Fibroblast of lung (primary cell): ENCODE results near the gene RPL41. TPM values are rescaled to one million over a fixed set of nuclear protein-coding genes. Genes with fewer than 3 reads are reported as not detected.

Experiments used
- DNase-seq, 2 donors: peaks; one replicate each; pipeline versions ENCODE4 v3.0.0 to v3.0.0-alpha.2; 2010; ENCODE audit warnings: low read depth in 2 of 2
- H2AFZ ChIP-seq: 2 replicates; pipeline ENCODE4 v1.5.1; 2012; ENCODE audit warnings: low read length, control low read depth, inconsistent platforms
- H3K27ac ChIP-seq: 2 replicates; pipeline ENCODE4 v1.5.1; 2011; ENCODE audit warnings: low read length, control low read depth; ENCODE audit not compliant: insufficient read depth
- H3K27me3 ChIP-seq: 2 replicates; pipeline ENCODE4 v1.5.1; 2011; ENCODE audit warnings: mild to moderate bottlenecking, low read length; ENCODE audit not compliant: control insufficient read depth, insufficient read depth
- H3K36me3 ChIP-seq: 2 replicates; pipeline ENCODE4 v1.5.1; 2011; ENCODE audit warnings: low read length; ENCODE audit not compliant: control insufficient read depth, insufficient read depth
- H3K4me1 ChIP-seq: 2 replicates; pipeline ENCODE4 v1.5.1; 2011; ENCODE audit warnings: low read length; ENCODE audit not compliant: control insufficient read depth, insufficient read depth; ENCODE audit errors: extremely low read depth
- H3K4me2 ChIP-seq: 2 replicates; pipeline ENCODE4 v1.5.1; 2011; ENCODE audit warnings: low read length, control low read depth; ENCODE audit not compliant: insufficient read depth; ENCODE audit errors: extremely low read depth
- H3K4me3 ChIP-seq, 4 experiments: fragments of 200-600 bp in 1 of 4; sonication (generic) in 1 of 4; replicated peaks in 1 of 4; 2 replicates each; pipeline ENCODE4 v1.5.1; 2011 to 2016; ENCODE audit warnings: low read length in 4 of 4, low read depth in 3 of 4, mild to moderate bottlenecking in 3 of 4, control low read depth in 2 of 4, inconsistent platforms in 1 of 4, mixed read lengths in 1 of 4; ENCODE audit not compliant: insufficient read depth in 1 of 4; ENCODE audit errors: control extremely low read depth in 1 of 4
- H3K79me2 ChIP-seq: 2 replicates; pipeline ENCODE4 v1.5.1; 2012; ENCODE audit warnings: mild to moderate bottlenecking, low read length, inconsistent platforms; ENCODE audit not compliant: control insufficient read depth, insufficient read depth
- H3K9ac ChIP-seq: 2 replicates; pipeline ENCODE4 v1.5.1; 2011; ENCODE audit warnings: mild to moderate bottlenecking, low read length, control low read depth; ENCODE audit not compliant: insufficient read depth
- H3K9me3 ChIP-seq: 2 replicates; pipeline ENCODE4 v1.5.1; 2012; ENCODE audit warnings: low read depth, low read length; ENCODE audit not compliant: control insufficient read depth, insufficient read depth
- H4K20me1 ChIP-seq: 2 replicates; pipeline ENCODE4 v1.5.1; 2011; ENCODE audit warnings: low read length; ENCODE audit not compliant: control insufficient read depth, insufficient read depth; ENCODE audit errors: extremely low read depth
- CTCF ChIP-seq, 2 donors: IDR thresholded peaks in 1 of 2; conservative IDR thresholded peaks in 1 of 2; 1 replicate in 1 of 2; 2 replicates in 1 of 2; pipeline ENCODE4 v1.5.1; 2011 to 2012; ENCODE audit warnings: low read length in 2 of 2, control low read depth in 1 of 2, inconsistent platforms in 1 of 2, low read depth in 1 of 2, mild to moderate bottlenecking in 1 of 2
- EZH2 ChIP-seq: IDR thresholded peaks from 2 replicates; pipeline ENCODE4 v1.5.1; 2012; ENCODE audit warnings: low read length, control low read depth, mild to moderate bottlenecking; ENCODE audit errors: missing control alignments
- polyA plus RNA-seq, 2 donors: library from polyadenylated mRNA; depleted of rRNA in 1 of 2; stranded (reverse) in 1 of 2; unstranded in 1 of 2; fragments of >200 nt; gene quantifications; 2 replicates each; pipeline ENCODE4 v1.2.1, GENCODE V29; 2011 to 2012; ENCODE audit warnings: missing spikeins in 1 of 2
- total RNA-seq: library from RNA; depleted of rRNA; stranded (reverse); fragments of >200 nt; gene quantifications from 2 replicates; pipeline ENCODE4 v1.2.1, GENCODE V29; 2014

RPL41 gene
- total and polyA plus RNA-seq, 2 donors (not counting 1 experiment from before 2014, with no cell fraction given), result 2,664 to 6,961 TPM

DNA sequence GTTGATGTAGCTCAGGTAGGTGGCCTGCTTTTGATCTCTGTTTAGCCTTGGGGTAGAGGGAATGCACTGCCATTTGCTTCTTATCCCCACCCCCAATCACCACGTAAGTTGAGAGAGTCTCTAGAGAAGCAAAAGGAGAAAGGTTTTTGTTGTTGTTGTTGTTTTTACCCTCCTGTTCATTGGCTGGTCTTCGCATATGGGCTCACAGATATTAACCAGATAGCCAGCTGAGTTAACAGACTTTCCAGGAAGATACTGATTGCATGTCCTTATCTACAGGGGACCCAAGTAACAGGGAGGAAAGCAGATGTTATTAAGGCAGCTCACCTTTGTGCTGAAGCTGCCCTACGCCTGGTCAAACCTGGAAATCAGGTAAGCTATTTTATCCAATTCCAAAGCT, 9.2 kb upstream of the RPL41 start:
- Histone ChIP-seq H3K36me3 (peaks cover 17% of the 10 kb centered on the region), H3K9me3 (no peaks in the 10 kb centered on the region), H3K9ac (no peak overlapping the region), H3K4me3 (no peak overlapping the region), H2AFZ (no peak overlapping the region), H3K4me2 (no peak overlapping the region), H4K20me1 (no peaks in the 10 kb centered on the region), H3K27me3 (no peaks in the 10 kb centered on the region), H3K79me2 (peaks cover 31% of the 10 kb centered on the region), H3K27ac (no peak overlapping the region), H3K4me1 (peaks cover 5% of the 10 kb centered on the region)
- no peak for DNase-seq
- no peak for TF ChIP-seq CTCF (conservative IDR thresholded peaks at IDR 0.05 in 1 of 2, IDR thresholded peaks at IDR 0.05 in 1 of 2; ENCODE audit: low read depth in 1 of 2, low read length in 2 of 2)
- TF ChIP-seq EZH2, result no peak

DNA sequence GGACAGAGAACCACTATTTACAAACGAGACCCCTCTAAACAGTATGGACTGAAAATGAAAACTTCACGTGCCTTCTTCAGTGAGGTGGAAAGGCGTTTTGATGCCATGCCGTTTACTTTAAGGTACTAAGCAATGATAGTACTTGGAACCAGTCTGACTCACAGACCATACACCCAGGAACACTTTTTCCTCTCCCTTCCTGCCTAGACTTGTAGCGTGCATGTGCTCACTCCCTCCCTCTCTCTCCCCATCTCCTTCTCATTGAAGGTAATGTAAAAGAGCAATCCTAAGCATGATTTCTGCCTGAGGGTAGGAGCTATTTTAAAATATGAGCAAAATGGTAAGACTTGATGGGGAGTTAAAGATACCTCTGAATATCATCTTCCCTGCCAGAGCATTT, 5.9 kb upstream of the RPL41 start:
- TF ChIP-seq CTCF (conservative IDR thresholded peaks at IDR 0.05 in 1 of 2, IDR thresholded peaks at IDR 0.05 in 1 of 2; ENCODE audit: low read depth in 1 of 2, low read length in 2 of 2) (no peak), EZH2 (no peak)
- Histone ChIP-seq H3K27me3 (no peaks in the 10 kb centered on the region), H3K4me1 (peaks cover 5% of the 10 kb centered on the region), H3K4me3 (no peak overlapping the region), H3K9me3 (no peaks in the 10 kb centered on the region), H4K20me1 (no peaks in the 10 kb centered on the region), H2AFZ (no peak overlapping the region), H3K4me2 (no peak overlapping the region), H3K27ac (no peak overlapping the region), H3K36me3 (peaks cover 17% of the 10 kb centered on the region), H3K9ac (no peak overlapping the region), H3K79me2 (peaks cover 19% of the 10 kb centered on the region)
- no peak for DNase-seq

GRCh38 chr12:56114084-56114483, 2.3 kb upstream of the RPL41 start:
- Histone ChIP-seq H3K79me2 (peaks cover 12% of the 10 kb centered on the region), H3K9ac (no peak overlapping the region), H2AFZ (no peak overlapping the region), H3K4me3 (no peak overlapping the region), H3K4me2 (no peak overlapping the region), H3K36me3 (peaks cover 10% of the 10 kb centered on the region), H4K20me1 (no peaks in the 10 kb centered on the region), H3K27me3 (no peaks in the 10 kb centered on the region), H3K4me1 (peaks cover 5% of the 10 kb centered on the region), H3K9me3 (no peaks in the 10 kb centered on the region), H3K27ac (no peak overlapping the region)
- no peak for DNase-seq
- TF ChIP-seq CTCF (conservative IDR thresholded peaks at IDR 0.05 in 1 of 2, IDR thresholded peaks at IDR 0.05 in 1 of 2; ENCODE audit: low read depth in 1 of 2, low read length in 2 of 2) (no peak), EZH2 (no peak)
